Suprapubic skin (tissue), 4 donors: ENCODE results near the gene PHKG1. TPM values are rescaled to one million over a fixed set of nuclear protein-coding genes. Genes with fewer than 3 reads are reported as not detected.
"Not testable (repeated sequence)": the region's sequence is repeated elsewhere in the genome, so short reads cannot be mapped to it uniquely, and the experiment has no call there.

Experiments used
- DNase-seq, 2 donors: peaks; one replicate each; pipeline ENCODE4 v3.0.0-alpha.2; 2019; ENCODE audit warnings: low spot score in 2 of 2
- H3K27ac ChIP-seq: fragments of 200-600 bp; sonication (generic); one replicate; pipeline ENCODE4 v1.5.1; 2019
- H3K27me3 ChIP-seq: fragments of 200-600 bp; sonication (generic); one replicate; pipeline ENCODE4 v1.5.1; 2019
- H3K36me3 ChIP-seq: fragments of 200-600 bp; sonication (generic); one replicate; pipeline ENCODE4 v1.5.1; 2019
- H3K4me1 ChIP-seq: fragments of 200-600 bp; sonication (generic); one replicate; pipeline ENCODE4 v1.5.1; 2019
- H3K4me3 ChIP-seq: fragments of 200-600 bp; sonication (generic); one replicate; pipeline ENCODE4 v1.5.1; 2019; ENCODE audit warnings: mild to moderate bottlenecking
- H3K9me3 ChIP-seq: fragments of 200-600 bp; sonication (generic); one replicate; pipeline ENCODE4 v1.5.1; 2019
- EP300 ChIP-seq: sonication (generic); formaldehyde crosslinking; IDR thresholded peaks from one replicate; pipeline ENCODE4 v1.6.1; 2017; ENCODE audit warnings: antibody characterized with exemption
- POLR2A ChIP-seq, 2 donors: fragments of 450-650 bp; IDR thresholded peaks; one replicate each; pipeline ENCODE4 v1.6.1; 2017; ENCODE audit warnings: antibody characterized with exemption in 2 of 2, mild to moderate bottlenecking in 2 of 2, moderate library complexity in 2 of 2
- POLR2AphosphoS5 ChIP-seq, 3 donors: sonication (generic); formaldehyde crosslinking; IDR thresholded peaks; one replicate each; pipeline ENCODE4 v1.6.1; 2017; ENCODE audit warnings: antibody characterized with exemption in 3 of 3
- WGBS: methylation state at CpG from one replicate; pipeline ENCODE4 v1.1.5; 2018; 5-methylcytosine and 5-hydroxymethylcytosine counted together
- total RNA-seq, 4 donors: library from RNA; depleted of rRNA; stranded (reverse); fragments of >200 nt; gene quantifications; one replicate each; pipeline ENCODE4 v1.1.0, GENCODE V29; 2016
- TF ChIP-seq, protein P1 (sequence below), 2 donors: fragments of 200-600 bp in 1 of 2; fragments of 450-650 bp in 1 of 2; sonication (generic) in 1 of 2; IDR thresholded peaks; one replicate each; pipeline ENCODE4 v1.5.1; 2016 to 2019; ENCODE audit warnings: antibody characterized with exemption in 2 of 2, mild to moderate bottlenecking in 1 of 2, moderate library complexity in 1 of 2

The PHKG1 gene
- total RNA-seq, 4 donors from 2014 or later: 0.64 to 5.2 (median 2.5) TPM

DNA sequence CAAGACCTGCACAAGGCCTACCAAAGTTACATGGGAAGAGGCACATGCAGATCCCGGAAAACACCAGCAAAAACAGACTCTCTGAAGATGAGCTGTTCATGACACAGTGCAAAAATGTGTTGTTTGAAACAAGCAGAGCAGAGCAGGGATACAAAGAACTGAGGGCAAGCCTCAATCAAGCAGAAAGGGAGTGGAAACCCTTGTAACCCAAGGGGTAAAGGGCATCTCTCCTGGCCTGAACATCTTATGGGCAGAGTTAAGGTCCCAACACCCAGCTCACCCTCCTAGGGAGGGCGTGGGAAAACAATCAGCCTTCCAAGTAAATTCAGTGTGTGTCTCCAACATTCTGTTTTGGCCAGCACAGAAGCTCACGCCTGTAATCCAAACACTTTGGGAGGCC lies 52.0 kb downstream of the PHKG1 start:
- Histone ChIP-seq H3K36me3 (peaks cover 4% of the 10 kb centered on the region), H3K27me3 (no peaks in the 10 kb centered on the region), H3K9me3 (no peaks in the 10 kb centered on the region), H3K4me3 (no peak overlapping the region), H3K27ac (no peak overlapping the region), H3K4me1 (no peaks in the 10 kb centered on the region)
- peak in 1 of 2 donors; percentile 16 for DNase-seq
- 86% methylated on average over 3 of the region's 3 CpGs for WGBS
- no peak for TF ChIP-seq POLR2A (IDR thresholded peaks at IDR 0.05)
- no peak for TF ChIP-seq EP300
- TF ChIP-seq POLR2AphosphoS5 (IDR thresholded peaks at IDR 0.05): no peak
- TF ChIP-seq, protein P1, sequence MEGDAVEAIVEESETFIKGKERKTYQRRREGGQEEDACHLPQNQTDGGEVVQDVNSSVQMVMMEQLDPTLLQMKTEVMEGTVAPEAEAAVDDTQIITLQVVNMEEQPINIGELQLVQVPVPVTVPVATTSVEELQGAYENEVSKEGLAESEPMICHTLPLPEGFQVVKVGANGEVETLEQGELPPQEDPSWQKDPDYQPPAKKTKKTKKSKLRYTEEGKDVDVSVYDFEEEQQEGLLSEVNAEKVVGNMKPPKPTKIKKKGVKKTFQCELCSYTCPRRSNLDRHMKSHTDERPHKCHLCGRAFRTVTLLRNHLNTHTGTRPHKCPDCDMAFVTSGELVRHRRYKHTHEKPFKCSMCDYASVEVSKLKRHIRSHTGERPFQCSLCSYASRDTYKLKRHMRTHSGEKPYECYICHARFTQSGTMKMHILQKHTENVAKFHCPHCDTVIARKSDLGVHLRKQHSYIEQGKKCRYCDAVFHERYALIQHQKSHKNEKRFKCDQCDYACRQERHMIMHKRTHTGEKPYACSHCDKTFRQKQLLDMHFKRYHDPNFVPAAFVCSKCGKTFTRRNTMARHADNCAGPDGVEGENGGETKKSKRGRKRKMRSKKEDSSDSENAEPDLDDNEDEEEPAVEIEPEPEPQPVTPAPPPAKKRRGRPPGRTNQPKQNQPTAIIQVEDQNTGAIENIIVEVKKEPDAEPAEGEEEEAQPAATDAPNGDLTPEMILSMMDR (IDR thresholded peaks at IDR 0.05): no peak

DNA sequence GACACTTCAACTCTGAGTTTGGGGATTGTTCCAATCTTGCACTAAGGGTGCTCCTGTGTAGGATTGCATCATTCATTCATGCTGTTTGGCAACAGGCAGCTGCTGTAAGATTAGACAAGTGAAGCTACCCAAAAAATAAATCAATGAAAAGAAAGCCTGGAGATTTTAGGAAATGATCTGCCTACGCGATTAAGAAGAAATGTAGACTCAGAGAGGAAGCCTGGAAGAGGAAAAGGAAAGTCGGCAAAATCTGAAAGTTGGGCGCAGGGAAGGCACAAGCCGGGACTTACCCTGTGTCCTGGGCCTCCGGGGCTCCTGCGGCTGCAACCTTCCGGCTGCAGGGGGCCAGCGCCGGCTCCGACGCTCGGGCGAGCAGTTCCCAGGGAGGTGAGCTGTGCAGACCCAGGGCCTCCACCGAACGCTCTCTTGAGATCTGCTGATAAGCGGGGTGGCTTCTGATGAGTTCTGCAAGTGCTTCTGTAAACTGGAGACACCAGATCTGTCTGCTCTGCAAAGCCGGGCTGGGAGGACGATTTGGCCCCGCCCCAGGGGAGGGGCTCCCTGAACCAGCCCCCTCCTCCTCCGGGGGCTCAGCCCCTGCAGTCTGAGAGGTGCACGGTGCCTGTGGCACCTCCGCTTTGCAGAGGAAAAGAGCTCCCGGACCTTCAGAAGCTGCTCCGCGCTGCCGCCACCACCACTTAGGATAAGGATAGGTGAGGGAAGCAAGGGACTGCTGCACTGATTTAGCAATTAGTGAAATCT lies 58.9 kb downstream of the PHKG1 start:
- H3K36me3 ChIP-seq: no peaks in the 10 kb centered on the region
- no peak for DNase-seq

DNA sequence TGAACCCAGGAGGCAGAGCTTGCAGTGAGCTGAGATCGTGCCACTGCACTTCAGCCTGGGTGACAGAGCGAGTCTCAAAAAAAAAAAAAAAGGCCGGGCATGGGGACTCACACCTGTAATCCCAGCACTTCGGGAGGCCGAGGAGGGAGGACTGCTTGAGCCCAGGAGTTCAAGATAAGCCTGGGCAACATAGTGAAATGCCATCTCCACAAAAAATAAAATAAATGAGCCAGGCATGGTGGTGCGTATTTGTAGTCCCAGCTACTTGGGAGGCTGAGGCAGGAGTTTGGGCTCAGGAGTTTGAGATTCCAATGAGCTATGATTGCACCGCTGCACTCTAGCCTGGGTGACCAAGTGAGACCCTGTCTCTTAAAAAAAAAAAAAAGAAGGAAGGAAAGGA lies 60.2 kb downstream of the PHKG1 start:
- not testable (repeated sequence) for H3K9me3 ChIP-seq, H3K36me3 ChIP-seq, H3K27me3 ChIP-seq, H3K4me3 ChIP-seq, H3K4me1 ChIP-seq, H3K27ac ChIP-seq, DNase-seq
- 96% methylated on average over 7 of the region's 7 CpGs for WGBS

More for the DNA sequence above, 58.9 kb downstream of the PHKG1 start:
- Histone ChIP-seq H3K9me3 (no peaks in the 10 kb centered on the region), H3K4me3 (peak overlapping the region; percentile 69), H3K27me3 (no peaks in the 10 kb centered on the region), H3K4me1 (peaks cover 8% of the 10 kb centered on the region), H3K27ac (peak overlapping the region; percentile 5)
- under 1% methylated on average over 14 of the region's 27 CpGs for WGBS
- TF ChIP-seq, protein P1 (IDR thresholded peaks at IDR 0.05): peak in 1 of 2 donors; percentile 30
- peak in 1 of 3 donors; percentile 14 for TF ChIP-seq POLR2AphosphoS5 (IDR thresholded peaks at IDR 0.05)
- TF ChIP-seq POLR2A (IDR thresholded peaks at IDR 0.05): no peak
- no peak for TF ChIP-seq EP300

DNA sequence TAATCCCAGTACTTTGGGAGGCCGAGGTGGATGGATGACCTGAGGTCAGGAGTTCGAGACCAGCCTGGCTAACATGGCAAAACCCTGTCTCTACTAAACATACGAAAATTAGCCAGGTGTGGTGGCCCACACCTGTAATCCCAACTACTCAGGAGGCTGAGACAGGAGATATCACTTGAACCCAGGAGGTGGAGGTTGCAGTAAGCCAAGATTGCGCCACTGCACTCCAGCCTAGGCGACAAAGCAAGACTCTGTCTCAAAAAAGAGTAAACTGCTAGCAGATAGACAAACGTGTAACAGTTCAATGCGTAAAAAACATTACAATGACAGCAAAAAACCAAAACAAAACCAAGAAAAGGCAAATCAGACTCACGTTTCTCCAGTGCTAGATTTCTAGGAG lies 61.2 kb downstream of the PHKG1 start:
- H3K4me1 ChIP-seq, DNase-seq, H3K27me3 ChIP-seq, H3K27ac ChIP-seq, H3K36me3 ChIP-seq, H3K9me3 ChIP-seq, H3K4me3 ChIP-seq: not testable (repeated sequence)
- WGBS: 90% methylated on average over 8 of the region's 8 CpGs

DNA sequence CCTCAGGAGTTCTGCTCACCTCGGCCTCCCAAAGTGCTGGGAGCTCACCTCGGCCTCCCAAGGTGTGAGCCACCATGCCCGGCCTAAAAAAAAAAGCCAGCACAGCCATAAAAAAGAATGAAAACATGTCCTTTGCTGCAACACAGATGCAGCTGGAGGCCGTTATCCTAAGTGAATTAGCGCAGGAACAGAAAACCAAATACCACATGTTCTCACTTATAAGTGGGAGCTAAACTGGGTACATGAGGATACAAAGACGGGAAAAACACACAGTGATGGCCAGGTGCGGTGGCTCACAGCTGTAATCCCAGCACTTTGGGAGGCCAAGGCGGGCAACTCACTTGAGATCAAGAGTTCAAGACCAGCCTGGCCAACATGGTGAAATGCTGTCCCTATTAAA lies 62.4 kb downstream of the PHKG1 start:
- Histone ChIP-seq H3K9me3 (no peaks in the 10 kb centered on the region), H3K27me3 (no peaks in the 10 kb centered on the region), H3K4me1 (peaks cover 8% of the 10 kb centered on the region), H3K4me3 (no peak overlapping the region), H3K27ac (no peak overlapping the region), H3K36me3 (no peaks in the 10 kb centered on the region)
- no peak for DNase-seq
- TF ChIP-seq POLR2AphosphoS5 (IDR thresholded peaks at IDR 0.05): no peak
- no peak for TF ChIP-seq POLR2A (IDR thresholded peaks at IDR 0.05)
- TF ChIP-seq, protein P1 (IDR thresholded peaks at IDR 0.05): no peak
- 96% methylated on average over 8 of the region's 8 CpGs for WGBS

Other genes starting within 250 kb of the PHKG1 start
- not detected for gene SEPTIN14, start 230.2 kb downstream of the PHKG1 start, total RNA-seq
- gene ZNF713, start 205.5 kb downstream of the PHKG1 start, total RNA-seq: 1 to 10 TPM; 1.1 to 5.4 (median 3.8) TPM
- gene MRPS17, start 141.1 kb downstream of the PHKG1 start, total RNA-seq: 10 to 100 TPM in 2 of 4 donors, 1 to 10 TPM in 2; 5.6 to 12.0 (median 8.5) TPM
- 10 to 100 TPM; 37.4 to 59.3 (median 48.6) TPM for gene NIPSNAP2, start 128.4 kb downstream of the PHKG1 start, total RNA-seq
- gene PSPH, start 41.5 kb downstream of the PHKG1 start, total RNA-seq: 10 to 100 TPM in 3 of 4 donors, 1 to 10 TPM in 1; 4.1 to 19.2 (median 14.1) TPM
- 10 to 100 TPM; 80.6 to 97.4 (median 88.8) TPM for gene CCT6A, start 41.2 kb downstream of the PHKG1 start, total RNA-seq
- gene SUMF2, start 28.7 kb downstream of the PHKG1 start, total RNA-seq: 100 to 1,000 TPM in 2 of 4 donors, 10 to 100 TPM in 2; 93.4 to 134 (median 113) TPM
- 100 to 1,000 TPM; 192 to 382 (median 301) TPM for gene CHCHD2, start 13.5 kb upstream of the PHKG1 start, total RNA-seq
- gene NUPR2, start 23.5 kb upstream of the PHKG1 start, total RNA-seq: 1 to 10 TPM in 2 of 4 donors, not detected in 2; 3.0 to 4.5 TPM